H9 (cell line): ENCODE results near the gene ZNF618. TPM values are rescaled to one million over a fixed set of nuclear protein-coding genes. Genes with fewer than 3 reads are reported as not detected.

Experiments
- DNase-seq: peaks from one replicate; pipeline ENCODE4 v3.0.0-alpha.2; 2017
- H2AFZ ChIP-seq: one replicate; pipeline ENCODE4 v1.6.1; 2013; ENCODE audit warnings: mild to moderate bottlenecking, low read length, control low read depth, moderate library complexity
- H2AK5ac ChIP-seq: 2 replicates; pipeline ENCODE4 v1.6.1; 2013; ENCODE audit warnings: low read length, control low read depth, mixed read lengths; ENCODE audit not compliant: insufficient read length
- H2BK120ac ChIP-seq: one replicate; pipeline ENCODE4 v1.6.1; 2013; ENCODE audit warnings: low read depth, mild to moderate bottlenecking, low read length, control low read depth, inconsistent platforms; ENCODE audit not compliant: poor library complexity, severe bottlenecking
- H2BK12ac ChIP-seq: 2 replicates; pipeline ENCODE4 v1.6.1; 2013; ENCODE audit warnings: low read length, control low read depth, mixed read lengths, low read depth; ENCODE audit not compliant: insufficient read length
- H2BK15ac ChIP-seq: 2 replicates; pipeline ENCODE4 v1.6.1; 2013; ENCODE audit warnings: low read depth, low read length, control low read depth
- H2BK20ac ChIP-seq: one replicate; pipeline ENCODE4 v1.6.1; 2013; ENCODE audit warnings: low read depth, mild to moderate bottlenecking, low read length, control low read depth, inconsistent platforms; ENCODE audit not compliant: poor library complexity, severe bottlenecking
- H2BK5ac ChIP-seq: 2 replicates; pipeline ENCODE4 v1.6.1; 2013; ENCODE audit warnings: low read length, control low read depth, mixed read lengths; ENCODE audit not compliant: insufficient read length
- H3K14ac ChIP-seq: 2 replicates; pipeline ENCODE4 v1.6.1; 2013; ENCODE audit warnings: low read length, control low read depth; ENCODE audit not compliant: insufficient read depth
- H3K18ac ChIP-seq: 2 replicates; pipeline ENCODE4 v1.6.1; 2013; ENCODE audit warnings: low read depth, mild to moderate bottlenecking, mixed read lengths, low read length, control low read depth; ENCODE audit not compliant: insufficient read length
- H3K23ac ChIP-seq: 2 replicates; pipeline ENCODE4 v1.6.1; 2013; ENCODE audit warnings: low read length, control low read depth, mixed read lengths, low read depth; ENCODE audit not compliant: insufficient read length
- H3K23me2 ChIP-seq: 2 replicates; pipeline ENCODE4 v1.6.1; 2013; ENCODE audit warnings: low read depth, mild to moderate bottlenecking, mixed read lengths, low read length, control low read depth; ENCODE audit not compliant: insufficient read length, poor library complexity, severe bottlenecking
- H3K27ac ChIP-seq: 2 replicates; pipeline ENCODE4 v1.5.1; 2013; ENCODE audit warnings: low read length, control low read depth, mixed read lengths, low read depth; ENCODE audit not compliant: insufficient read length
- H3K27me3 ChIP-seq: 2 replicates; pipeline ENCODE4 v1.6.1; 2013; ENCODE audit warnings: low read length, control low read depth, inconsistent platforms; ENCODE audit not compliant: insufficient read depth
- H3K4ac ChIP-seq: 2 replicates; pipeline ENCODE4 v1.6.1; 2013; ENCODE audit warnings: low read depth, mild to moderate bottlenecking, control low read depth, inconsistent platforms, low read length, moderate library complexity
- H3K4me1 ChIP-seq: 2 replicates; pipeline ENCODE4 v1.6.1; 2013; ENCODE audit warnings: low read length, control low read depth, inconsistent platforms; ENCODE audit not compliant: insufficient read depth
- H3K4me2 ChIP-seq: 2 replicates; pipeline ENCODE4 v1.6.1; 2013; ENCODE audit warnings: low read length, control low read depth, mixed read lengths; ENCODE audit not compliant: insufficient read length, insufficient read depth
- H3K56ac ChIP-seq: 2 replicates; pipeline ENCODE4 v1.6.1; 2013; ENCODE audit warnings: low read depth, mild to moderate bottlenecking, mixed read lengths, low read length, control low read depth; ENCODE audit not compliant: insufficient read length
- H3K79me1 ChIP-seq: 2 replicates; pipeline ENCODE4 v1.6.1; 2013; ENCODE audit warnings: low read depth, mild to moderate bottlenecking, moderate library complexity, low read length, control low read depth, inconsistent platforms; ENCODE audit not compliant: insufficient read depth, poor library complexity, severe bottlenecking
- H3K79me2 ChIP-seq: 2 replicates; pipeline ENCODE4 v1.6.1; 2013; ENCODE audit warnings: low read length, control low read depth, inconsistent platforms; ENCODE audit not compliant: insufficient read depth
- H3K9ac ChIP-seq: 2 replicates; pipeline ENCODE4 v1.6.1; 2013; ENCODE audit warnings: low read length, control low read depth, mixed read lengths; ENCODE audit not compliant: insufficient read length; ENCODE audit errors: extremely low read depth
- H3K9me3 ChIP-seq: one replicate; pipeline ENCODE4 v1.6.1; 2013; ENCODE audit warnings: low read depth, low read length, inconsistent platforms; ENCODE audit not compliant: control insufficient read depth
- H3T11ph ChIP-seq: one replicate; pipeline ENCODE4 v1.6.1; 2013; ENCODE audit warnings: mild to moderate bottlenecking, low read length, control low read depth, inconsistent platforms
- H4K20me1 ChIP-seq: one replicate; pipeline ENCODE4 v1.6.1; 2013; ENCODE audit not compliant: control insufficient read depth, insufficient read length, insufficient read depth
- H4K5ac ChIP-seq: 2 replicates; pipeline ENCODE4 v1.6.1; 2013; ENCODE audit warnings: low read depth, mild to moderate bottlenecking, mixed read lengths, low read length, control low read depth; ENCODE audit not compliant: insufficient read length
- H4K8ac ChIP-seq: replicated peaks from 2 replicates; pipeline ENCODE4 v1.6.1; 2013; ENCODE audit warnings: low read length, control low read depth, mixed read lengths, low read depth; ENCODE audit not compliant: insufficient read length
- H4K91ac ChIP-seq: 2 replicates; pipeline ENCODE4 v1.6.1; 2013; ENCODE audit warnings: low read depth, mild to moderate bottlenecking, moderate library complexity, mixed read lengths, low read length, control low read depth; ENCODE audit not compliant: insufficient read length
- H3K27ac Mint-ChIP-seq, 3 experiments: 2 replicates in 2 of 3; 3 replicates in 1 of 3; pipeline ENCODE4 v1.8.0; 2020 to 2021; ENCODE audit warnings: mixed read lengths in 3 of 3, mild to moderate bottlenecking in 1 of 3, moderate library complexity in 1 of 3
- H3K27me3 Mint-ChIP-seq: 2 replicates; pipeline ENCODE4 v1.8.0; 2021; ENCODE audit warnings: low read depth, mild to moderate bottlenecking, moderate library complexity, mixed read lengths
- H3K36me3 Mint-ChIP-seq, 3 experiments: 2 replicates in 2 of 3; 3 replicates in 1 of 3; pipeline ENCODE4 v1.8.0; 2020 to 2021; ENCODE audit warnings: low read depth in 3 of 3, mixed read lengths in 3 of 3; ENCODE audit not compliant: insufficient read depth in 1 of 3
- H3K4me1 Mint-ChIP-seq, 2 experiments: 2 replicates each; pipeline ENCODE4 v1.8.0; 2020; ENCODE audit warnings: mixed read lengths in 2 of 2
- H3K4me3 Mint-ChIP-seq, 2 experiments: 2 replicates in 1 of 2; 3 replicates in 1 of 2; pipeline ENCODE4 v1.8.0; 2020 to 2021; ENCODE audit warnings: mild to moderate bottlenecking in 2 of 2, mixed read lengths in 2 of 2, moderate library complexity in 1 of 2
- H3K9me3 Mint-ChIP-seq, 2 experiments: 2 replicates in 1 of 2; 3 replicates in 1 of 2; pipeline ENCODE4 v1.8.0; 2020; ENCODE audit warnings: mild to moderate bottlenecking in 2 of 2, mixed read lengths in 2 of 2, moderate library complexity in 1 of 2
- WGBS: extraction: QIAGEN DNeasy Blood & Tissue Kit; methylation state at CpG from one replicate; pipeline ENCODE4 v1.1.7; 2013; ENCODE audit warnings: missing lambda C conversion rate, low lambda C conversion rate, mixed read lengths; ENCODE audit not compliant: insufficient read length; ENCODE audit errors: extremely low coverage; 5-methylcytosine and 5-hydroxymethylcytosine counted together
- total RNA-seq: library from RNA; stranded (reverse); gene quantifications from 2 replicates; pipeline ENCODE4 v1.2.1, GENCODE V29; 2021
- TF ChIP-seq, protein P1 (sequence below): fragments of 200-600 bp; sonication (generic); conservative IDR thresholded peaks from 3 replicates; pipeline ENCODE4 v1.8.0; 2021; ENCODE audit warnings: antibody characterized with exemption, mild to moderate bottlenecking

ZNF618 gene
- total RNA-seq, 1 experiment from 2014 or later: 13.6 TPM

DNA sequence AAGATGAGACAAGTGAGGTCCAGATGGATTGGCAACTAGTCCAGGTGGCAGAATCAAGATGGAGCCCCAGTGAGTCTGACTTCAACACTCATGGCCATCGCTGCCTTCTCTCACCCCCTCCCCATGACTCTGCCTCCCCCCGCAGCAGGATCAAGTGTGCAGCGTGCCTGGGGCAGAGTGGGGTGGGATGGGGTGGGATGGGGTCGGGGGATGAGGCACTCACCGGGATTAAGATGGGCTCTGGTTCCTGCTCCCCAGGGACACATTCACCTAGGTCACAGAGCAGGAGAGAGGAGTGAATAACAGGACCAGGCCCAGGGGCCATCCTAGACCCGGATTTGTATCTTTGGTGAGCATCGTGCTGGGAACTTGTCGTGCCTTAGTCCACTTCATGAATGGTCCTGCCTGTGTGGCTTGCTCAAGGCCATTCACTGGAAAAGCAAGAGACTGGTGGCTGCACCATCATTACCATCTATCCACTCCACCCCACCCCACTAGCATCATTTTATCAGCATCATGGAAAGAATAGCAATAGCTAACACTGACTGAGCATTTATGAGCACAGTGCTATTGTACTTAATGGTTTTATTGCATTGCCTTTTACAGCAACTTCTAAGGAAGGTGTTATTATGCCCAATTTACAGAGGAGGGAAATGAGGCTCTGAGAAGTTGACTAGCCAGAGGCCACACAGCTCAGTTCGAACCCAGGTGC lies 193.5 kb downstream of the ZNF618 start:
- Histone ChIP-seq H2AK5ac (no peak overlapping the region), H2BK5ac (no peak overlapping the region), H3K4me1 (no peaks in the 10 kb centered on the region), H3K9me3 (no peaks in the 10 kb centered on the region), H2BK120ac (no peak overlapping the region), H2BK15ac (no peak overlapping the region), H3K23ac (no peak overlapping the region), H3K9ac (no peak overlapping the region), H3T11ph (no peak overlapping the region), H3K79me2 (no peaks in the 10 kb centered on the region), H4K5ac (no peak overlapping the region), H2AFZ (no peak overlapping the region), H3K56ac (no peak overlapping the region), H3K18ac (no peak overlapping the region), H2BK12ac (no peak overlapping the region), H2BK20ac (no peak overlapping the region), H4K91ac (no peak overlapping the region), H3K14ac (no peak overlapping the region), H3K23me2 (no peaks in the 10 kb centered on the region), H3K79me1 (no peaks in the 10 kb centered on the region), H3K27ac (no peak overlapping the region), H4K8ac (no peak overlapping the region), H3K4me2 (no peak overlapping the region), H3K27me3 (no peaks in the 10 kb centered on the region), H4K20me1 (no peaks in the 10 kb centered on the region), H3K4ac (no peak overlapping the region)
- Mint-ChIP-seq H3K36me3 (no peaks in the 10 kb centered on the region), H3K9me3 (no peaks in the 10 kb centered on the region), H3K4me1 (no peaks in the 10 kb centered on the region), H3K4me3 (no peak overlapping the region), H3K27me3 (peaks cover 16% of the 10 kb centered on the region), H3K27ac (no peak overlapping the region)
- TF ChIP-seq, protein P1, sequence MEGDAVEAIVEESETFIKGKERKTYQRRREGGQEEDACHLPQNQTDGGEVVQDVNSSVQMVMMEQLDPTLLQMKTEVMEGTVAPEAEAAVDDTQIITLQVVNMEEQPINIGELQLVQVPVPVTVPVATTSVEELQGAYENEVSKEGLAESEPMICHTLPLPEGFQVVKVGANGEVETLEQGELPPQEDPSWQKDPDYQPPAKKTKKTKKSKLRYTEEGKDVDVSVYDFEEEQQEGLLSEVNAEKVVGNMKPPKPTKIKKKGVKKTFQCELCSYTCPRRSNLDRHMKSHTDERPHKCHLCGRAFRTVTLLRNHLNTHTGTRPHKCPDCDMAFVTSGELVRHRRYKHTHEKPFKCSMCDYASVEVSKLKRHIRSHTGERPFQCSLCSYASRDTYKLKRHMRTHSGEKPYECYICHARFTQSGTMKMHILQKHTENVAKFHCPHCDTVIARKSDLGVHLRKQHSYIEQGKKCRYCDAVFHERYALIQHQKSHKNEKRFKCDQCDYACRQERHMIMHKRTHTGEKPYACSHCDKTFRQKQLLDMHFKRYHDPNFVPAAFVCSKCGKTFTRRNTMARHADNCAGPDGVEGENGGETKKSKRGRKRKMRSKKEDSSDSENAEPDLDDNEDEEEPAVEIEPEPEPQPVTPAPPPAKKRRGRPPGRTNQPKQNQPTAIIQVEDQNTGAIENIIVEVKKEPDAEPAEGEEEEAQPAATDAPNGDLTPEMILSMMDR: no peak
- DNase-seq: peak; percentile 9
- WGBS: no CpG with 5 or more reads among the region's 9 CpGs
